Panc1 (cell line): ENCODE data around the gene TXNDC11.

Source experiments
- POLR2AphosphoS5 ChIP-seq: IDR thresholded peaks from 2 replicates; pipeline ENCODE4 v1.6.1; 2012; ENCODE audit warnings: mild to moderate bottlenecking, low read depth, low read length, moderate library complexity
- SIN3A ChIP-seq: IDR thresholded peaks from 2 replicates; pipeline ENCODE4 v1.6.1; 2012; ENCODE audit warnings: low read depth, mild to moderate bottlenecking, low read length, moderate library complexity, borderline replicate concordance; ENCODE audit not compliant: insufficient read depth
- TCF7L2 ChIP-seq: IDR thresholded peaks from 2 replicates; pipeline ENCODE4 v1.6.1; 2011; ENCODE audit warnings: mild to moderate bottlenecking, low read depth, low read length, inconsistent platforms
- TF ChIP-seq, protein P1 (sequence below): fragments of 450-650 bp; IDR thresholded peaks from 2 replicates; pipeline ENCODE4 v1.5.1; 2017; ENCODE audit warnings: mild to moderate bottlenecking

DNA sequence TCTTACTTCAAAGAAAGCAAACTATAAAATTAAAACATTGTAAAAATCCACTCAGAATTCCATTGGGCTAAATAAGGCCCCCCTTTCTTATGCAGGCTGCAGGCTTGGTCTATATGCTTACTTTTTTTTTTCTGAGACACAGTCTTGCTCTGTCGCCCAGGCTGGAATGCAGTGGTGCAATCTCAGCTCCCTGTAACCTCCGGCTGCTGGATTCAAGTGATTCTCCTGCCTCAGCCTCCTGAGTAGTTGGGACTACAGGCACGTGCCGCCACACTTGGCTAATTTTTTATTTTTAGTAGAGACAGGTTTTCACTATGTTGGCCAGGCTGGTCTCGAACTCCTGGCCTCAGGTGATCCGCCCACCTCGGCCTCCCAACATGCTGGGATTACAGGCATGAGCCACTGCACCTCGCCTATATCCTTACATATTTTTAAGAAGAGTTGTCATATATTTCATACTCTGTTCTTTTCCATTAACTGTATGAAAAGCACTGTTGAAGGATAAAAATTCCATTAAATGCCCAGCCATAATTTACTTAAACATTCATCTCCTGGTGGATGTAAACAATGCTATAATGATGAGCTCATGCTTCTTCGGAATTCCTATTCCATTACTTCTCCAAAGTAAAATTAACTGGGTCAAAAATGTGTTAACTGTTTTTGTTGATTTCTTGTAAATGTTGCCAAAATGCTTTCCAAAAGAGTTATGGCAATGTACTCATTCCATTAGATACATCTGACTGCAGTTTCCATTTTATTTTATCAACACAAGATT is 56.6 kb downstream of the TXNDC11 start:
- TF ChIP-seq, protein P1, sequence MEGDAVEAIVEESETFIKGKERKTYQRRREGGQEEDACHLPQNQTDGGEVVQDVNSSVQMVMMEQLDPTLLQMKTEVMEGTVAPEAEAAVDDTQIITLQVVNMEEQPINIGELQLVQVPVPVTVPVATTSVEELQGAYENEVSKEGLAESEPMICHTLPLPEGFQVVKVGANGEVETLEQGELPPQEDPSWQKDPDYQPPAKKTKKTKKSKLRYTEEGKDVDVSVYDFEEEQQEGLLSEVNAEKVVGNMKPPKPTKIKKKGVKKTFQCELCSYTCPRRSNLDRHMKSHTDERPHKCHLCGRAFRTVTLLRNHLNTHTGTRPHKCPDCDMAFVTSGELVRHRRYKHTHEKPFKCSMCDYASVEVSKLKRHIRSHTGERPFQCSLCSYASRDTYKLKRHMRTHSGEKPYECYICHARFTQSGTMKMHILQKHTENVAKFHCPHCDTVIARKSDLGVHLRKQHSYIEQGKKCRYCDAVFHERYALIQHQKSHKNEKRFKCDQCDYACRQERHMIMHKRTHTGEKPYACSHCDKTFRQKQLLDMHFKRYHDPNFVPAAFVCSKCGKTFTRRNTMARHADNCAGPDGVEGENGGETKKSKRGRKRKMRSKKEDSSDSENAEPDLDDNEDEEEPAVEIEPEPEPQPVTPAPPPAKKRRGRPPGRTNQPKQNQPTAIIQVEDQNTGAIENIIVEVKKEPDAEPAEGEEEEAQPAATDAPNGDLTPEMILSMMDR = no peak
- no peak for TF ChIP-seq SIN3A
- TF ChIP-seq POLR2AphosphoS5 = no peak
- no peak for TF ChIP-seq TCF7L2
